GM19467 (cell line): ENCODE data around the gene UBA1.

Experiments used
- ATAC-seq: cut with Tn5 transposase; IDR thresholded peaks from one replicate; pipeline ENCODE4 v1.9.1; 2021; ENCODE audit warnings: mild to moderate bottlenecking, moderate library complexity; ENCODE audit not compliant: unreplicated experiment

The UBA1 gene

GRCh38 chrX:47169726-47170515 is 23.7 kb upstream of the UBA1 start:
- ATAC-seq: no peak

GRCh38 chrX:47170861-47171692 is 22.6 kb upstream of the UBA1 start:
- no peak for ATAC-seq

DNA sequence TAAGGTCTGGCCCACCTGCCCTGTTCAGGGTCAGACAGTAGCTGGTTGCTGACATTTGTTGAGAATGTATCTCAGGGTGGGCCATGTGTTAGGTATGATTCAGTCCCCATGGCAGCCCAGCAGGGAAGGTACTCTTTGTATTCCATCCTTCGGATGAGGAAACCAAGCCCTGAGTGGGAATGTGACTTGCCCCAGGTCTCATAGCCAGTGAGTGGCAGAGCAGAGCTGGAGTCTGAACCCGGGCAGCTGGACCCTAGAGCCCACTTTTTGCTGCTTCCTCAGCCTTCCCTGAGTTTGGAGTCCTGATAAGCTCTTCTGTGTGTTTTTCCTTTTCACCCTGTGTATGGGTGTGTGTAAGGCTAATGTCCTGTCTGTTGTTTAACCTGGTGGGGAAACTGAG is 21.6 kb upstream of the UBA1 start:
- ATAC-seq: no peak

DNA sequence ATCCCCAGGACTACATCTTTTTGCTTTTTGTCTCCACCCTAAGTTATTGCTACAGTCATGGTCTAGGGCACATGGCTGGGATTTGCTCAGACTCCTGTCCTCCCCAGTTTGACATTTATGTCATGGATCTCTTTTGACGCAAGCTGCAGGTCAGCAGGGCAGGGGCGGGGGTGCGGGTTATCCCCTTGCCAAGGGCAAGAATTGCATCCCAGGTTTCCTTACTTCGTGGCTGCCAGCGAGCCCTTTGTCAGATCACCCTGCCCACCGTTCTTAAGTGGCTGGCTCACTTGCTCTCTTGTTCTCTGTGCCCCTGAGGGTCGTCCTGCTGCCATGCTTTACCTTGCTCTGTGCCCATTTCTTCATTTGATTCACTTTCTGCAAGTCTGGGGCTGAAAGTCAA is 21.1 kb upstream of the UBA1 start:
- ATAC-seq: no peak

DNA sequence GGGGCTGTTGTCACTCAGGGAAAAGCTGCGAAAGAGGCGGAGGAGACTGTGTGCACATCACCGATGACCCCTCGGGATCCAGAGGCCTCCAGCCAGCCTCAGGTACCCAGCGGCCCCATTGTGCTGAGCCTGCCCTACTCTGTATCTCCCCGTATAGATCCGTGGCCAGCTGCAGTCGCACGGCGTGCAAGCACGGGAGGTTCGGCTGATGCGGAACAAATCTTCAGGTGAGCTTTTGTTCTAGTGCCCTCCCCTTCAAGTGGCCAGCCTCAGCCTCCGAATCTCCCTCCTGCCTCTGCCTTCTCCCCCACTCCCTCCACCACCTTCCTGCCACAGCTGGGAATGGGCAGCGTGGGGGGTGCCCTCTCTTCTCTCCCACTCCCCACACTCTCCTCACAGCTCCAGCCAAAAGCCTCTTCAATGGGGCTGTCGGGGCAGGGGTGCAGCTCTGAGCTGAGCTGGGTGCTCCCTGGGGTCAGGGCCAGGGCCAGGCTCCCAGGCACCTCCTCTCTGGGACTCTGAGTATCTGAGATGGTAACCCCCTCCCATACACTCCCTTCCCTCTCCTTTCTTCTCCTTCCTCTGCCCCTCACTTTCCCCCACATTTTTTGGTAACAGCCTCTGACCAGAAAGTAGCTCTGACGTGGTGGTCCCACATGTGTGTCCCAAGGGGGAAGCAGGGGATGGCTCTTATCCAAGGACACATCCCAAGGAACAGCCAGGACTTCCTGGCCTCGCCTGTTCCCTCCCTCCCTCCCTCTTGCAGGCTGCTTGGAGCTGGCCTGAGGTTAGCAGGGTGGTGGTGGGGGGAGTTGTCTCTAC is 20.4 kb upstream of the UBA1 start:
- ATAC-seq: no peak

DNA sequence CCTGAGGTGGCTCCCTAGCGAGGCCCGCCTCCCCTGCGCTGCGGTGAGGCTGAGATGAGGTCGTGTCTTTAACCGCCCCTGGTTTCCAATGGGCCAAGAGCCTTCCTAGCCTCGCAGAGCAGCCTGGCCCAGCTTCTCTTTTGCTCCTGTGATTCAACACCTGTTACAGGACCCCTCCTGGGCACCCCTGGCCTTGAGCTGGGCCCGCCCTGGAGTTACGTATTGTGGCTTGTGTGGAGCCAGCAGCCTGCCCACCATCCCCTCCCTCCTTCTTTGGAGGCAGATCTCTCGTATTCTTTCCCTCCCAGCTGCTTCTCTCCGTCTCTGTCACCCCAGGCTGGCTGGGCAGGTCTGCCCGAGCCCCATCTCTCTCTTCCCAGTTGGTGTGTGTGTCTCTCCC is 19.3 kb upstream of the UBA1 start:
- ATAC-seq: no peak

- ATAC-seq: no peak
These were observed 18.6 kb upstream of the UBA1 start for GRCh38 chrX:47174846-47175587.

- ATAC-seq: no peak
These were observed 18.0 kb upstream of the UBA1 start for GRCh38 chrX:47175588-47175980.

DNA sequence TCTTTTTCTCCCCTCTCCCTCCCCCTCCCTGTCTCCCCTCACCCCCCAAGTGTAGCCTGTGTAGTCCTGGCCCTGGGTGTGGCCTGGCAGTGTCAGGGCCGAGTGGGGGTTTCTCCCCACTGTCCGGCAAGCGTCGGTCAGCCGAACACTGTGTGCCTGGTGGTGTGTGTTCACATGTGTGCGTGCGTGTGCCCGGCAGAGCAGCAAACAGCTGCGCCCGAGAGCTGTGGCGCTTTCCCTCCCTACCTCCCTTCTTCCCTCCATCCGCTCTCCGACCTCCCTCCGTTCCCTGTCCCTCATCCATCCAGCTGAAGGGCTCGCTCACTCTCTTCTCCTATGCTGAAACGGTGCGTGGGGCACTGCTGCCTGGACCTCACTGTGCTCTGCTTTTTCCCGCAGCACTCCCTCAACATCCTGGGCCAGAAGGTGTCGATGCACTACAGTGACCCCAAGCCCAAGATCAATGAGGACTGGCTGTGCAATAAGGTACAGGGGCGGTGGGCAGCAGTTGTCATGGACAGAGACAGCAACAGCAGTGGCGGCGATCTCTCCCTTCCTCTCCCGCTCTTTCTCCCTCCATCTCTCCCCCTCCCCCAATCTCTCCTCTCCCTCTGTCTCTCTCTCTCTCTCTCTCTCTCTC is 17.4 kb upstream of the UBA1 start:
- no peak for ATAC-seq

- ATAC-seq: no peak
These were observed 16.6 kb upstream of the UBA1 start for GRCh38 chrX:47177079-47177478.

DNA sequence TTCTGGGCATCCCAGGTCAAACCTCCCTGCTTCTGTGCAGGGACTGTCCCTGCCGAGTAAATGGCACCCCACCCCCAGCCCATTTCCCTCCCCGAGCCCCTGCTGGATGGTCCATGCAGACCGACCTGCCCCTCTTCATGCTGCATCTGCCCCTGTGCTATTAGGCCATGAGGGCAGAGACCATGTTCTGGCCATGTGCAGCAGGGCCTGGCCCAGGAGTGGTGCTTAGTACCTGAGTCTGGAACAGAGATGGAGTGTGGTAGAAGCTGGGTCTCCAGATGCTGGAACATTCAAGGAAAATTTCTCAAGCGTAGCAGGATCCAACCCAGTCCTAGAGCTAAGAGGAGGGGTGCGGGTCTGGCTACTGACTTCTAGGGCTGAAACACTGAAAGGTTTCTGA is 15.3 kb upstream of the UBA1 start:
- ATAC-seq: no peak

- no peak for ATAC-seq
These were observed 14.3 kb upstream of the UBA1 start for GRCh38 chrX:47179221-47179927.

DNA sequence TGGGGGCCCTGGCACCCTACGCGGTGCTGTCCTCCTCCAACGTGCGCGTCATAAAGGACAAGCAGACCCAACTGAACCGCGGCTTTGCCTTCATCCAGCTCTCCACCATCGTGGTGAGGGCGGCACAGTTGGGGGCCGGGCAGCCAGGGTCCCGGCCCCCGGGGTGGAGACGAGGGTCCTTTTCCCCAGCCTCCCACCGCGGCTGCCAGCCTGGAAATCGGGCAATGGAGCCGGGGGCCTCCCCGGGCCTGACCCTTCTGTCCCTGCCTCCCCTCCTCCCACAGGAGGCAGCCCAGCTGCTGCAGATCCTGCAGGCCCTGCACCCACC is 13.7 kb upstream of the UBA1 start:
- ATAC-seq: no peak

GRCh38 chrX:47180346-47180745 is 13.3 kb upstream of the UBA1 start:
- no peak for ATAC-seq

GRCh38 chrX:47181301-47181700 is 12.3 kb upstream of the UBA1 start:
- ATAC-seq: no peak

DNA sequence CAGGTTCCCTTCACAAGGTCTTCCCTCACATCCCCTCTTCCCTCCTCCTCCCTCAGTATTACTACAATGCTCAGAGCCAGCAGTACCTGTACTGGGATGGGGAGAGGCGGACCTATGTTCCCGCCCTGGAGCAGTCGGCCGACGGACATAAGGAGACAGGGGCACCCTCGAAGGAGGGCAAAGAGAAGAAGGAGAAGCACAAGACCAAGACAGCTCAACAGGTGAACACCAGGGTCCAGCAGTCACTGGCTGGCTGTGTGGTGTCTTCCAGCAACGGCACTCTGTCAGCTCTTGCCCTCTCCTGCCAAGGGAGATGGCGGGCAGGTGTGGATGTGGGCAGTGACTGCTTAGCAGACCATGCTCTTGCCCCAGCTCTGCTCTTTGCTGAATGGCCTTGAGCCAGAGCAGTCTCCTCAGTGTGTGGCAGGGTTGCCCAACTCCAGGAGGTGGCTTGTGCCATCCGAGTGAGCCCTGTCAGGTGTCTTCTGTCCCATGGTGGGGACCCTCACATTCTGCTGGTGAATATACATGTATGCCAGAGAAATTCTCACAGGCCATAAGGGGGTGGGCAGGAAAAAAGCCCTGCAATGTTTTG is 11.4 kb upstream of the UBA1 start:
- no peak for ATAC-seq

- ATAC-seq: no peak
These were observed 9.1 kb upstream of the UBA1 start for GRCh38 chrX:47184486-47184885.

DNA sequence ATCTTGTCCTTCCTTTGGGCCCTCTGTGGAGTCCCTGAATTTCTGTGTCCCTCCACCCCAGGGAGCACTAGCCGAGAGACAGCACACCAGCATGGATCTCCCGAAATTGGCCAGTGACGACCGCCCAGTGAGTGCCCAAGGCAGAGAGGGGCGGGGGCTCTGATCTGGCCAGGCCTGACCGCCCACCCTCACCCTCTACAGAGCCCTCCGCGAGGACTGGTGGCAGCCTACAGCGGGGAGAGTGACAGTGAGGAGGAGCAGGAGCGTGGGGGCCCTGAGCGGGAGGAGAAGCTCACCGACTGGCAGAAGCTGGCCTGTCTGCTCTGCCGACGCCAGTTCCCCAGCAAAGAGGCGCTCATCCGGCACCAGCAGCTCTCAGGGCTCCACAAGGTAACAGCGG is 8.4 kb upstream of the UBA1 start:
- ATAC-seq: no peak

GRCh38 chrX:47186096-47186740 is 7.4 kb upstream of the UBA1 start:
- no peak for ATAC-seq
